Omental fat pad (tissue), 4 donors: ENCODE results near the gene MON1A. TPM values are rescaled to one million over a fixed set of nuclear protein-coding genes. Genes with fewer than 3 reads are reported as not detected.

Experiments used
- ATAC-seq: fragments of 150-250 bp; one replicate; pipeline ENCODE4 v1.9.1; 2016; ENCODE audit warnings: mild to moderate bottlenecking, moderate library complexity; ENCODE audit not compliant: low FRiP score
- DNase-seq: peaks from one replicate; pipeline ENCODE4 v3.0.0-alpha.2; 2019; ENCODE audit warnings: low spot score
- total RNA-seq, 4 donors: library from RNA; depleted of rRNA; stranded (reverse); fragments of >200 nt; gene quantifications; one replicate each; pipeline ENCODE4 v1.1.0, GENCODE V29; 2016
- TF ChIP-seq, protein P1 (sequence below), 3 donors: fragments of 450-650 bp; IDR thresholded peaks; one replicate each; pipeline ENCODE4 v1.5.1; 2016 to 2017; ENCODE audit warnings: antibody characterized with exemption in 3 of 3, mild to moderate bottlenecking in 3 of 3, moderate library complexity in 2 of 3

The MON1A gene
- total RNA-seq, 4 donors from 2014 or later: 7.1 to 16.6 (median 10.5) TPM

DNA sequence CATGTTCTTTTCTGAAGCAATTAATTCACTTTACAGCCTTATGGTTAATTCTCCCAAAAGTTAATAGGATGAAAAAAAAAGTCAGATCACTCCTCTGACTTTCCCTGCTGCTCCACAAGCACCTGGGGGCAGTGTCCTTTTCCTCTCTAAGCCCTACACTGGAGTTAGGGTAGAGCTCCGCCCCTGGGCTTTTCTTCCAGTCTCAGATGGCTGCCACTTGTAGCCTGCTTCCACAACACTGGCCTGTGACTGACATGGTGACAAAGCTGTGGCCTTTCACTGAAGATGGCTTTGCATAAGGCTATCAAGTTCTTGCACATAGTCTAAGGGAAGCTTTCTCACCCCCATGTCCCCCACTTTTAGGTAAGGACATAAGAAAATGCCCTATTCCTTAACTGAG, 1.3 kb upstream of the MON1A start:
- ATAC-seq: no peak
- no peak for DNase-seq
- TF ChIP-seq, protein P1, sequence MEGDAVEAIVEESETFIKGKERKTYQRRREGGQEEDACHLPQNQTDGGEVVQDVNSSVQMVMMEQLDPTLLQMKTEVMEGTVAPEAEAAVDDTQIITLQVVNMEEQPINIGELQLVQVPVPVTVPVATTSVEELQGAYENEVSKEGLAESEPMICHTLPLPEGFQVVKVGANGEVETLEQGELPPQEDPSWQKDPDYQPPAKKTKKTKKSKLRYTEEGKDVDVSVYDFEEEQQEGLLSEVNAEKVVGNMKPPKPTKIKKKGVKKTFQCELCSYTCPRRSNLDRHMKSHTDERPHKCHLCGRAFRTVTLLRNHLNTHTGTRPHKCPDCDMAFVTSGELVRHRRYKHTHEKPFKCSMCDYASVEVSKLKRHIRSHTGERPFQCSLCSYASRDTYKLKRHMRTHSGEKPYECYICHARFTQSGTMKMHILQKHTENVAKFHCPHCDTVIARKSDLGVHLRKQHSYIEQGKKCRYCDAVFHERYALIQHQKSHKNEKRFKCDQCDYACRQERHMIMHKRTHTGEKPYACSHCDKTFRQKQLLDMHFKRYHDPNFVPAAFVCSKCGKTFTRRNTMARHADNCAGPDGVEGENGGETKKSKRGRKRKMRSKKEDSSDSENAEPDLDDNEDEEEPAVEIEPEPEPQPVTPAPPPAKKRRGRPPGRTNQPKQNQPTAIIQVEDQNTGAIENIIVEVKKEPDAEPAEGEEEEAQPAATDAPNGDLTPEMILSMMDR (IDR thresholded peaks at IDR 0.05): no peak

DNA sequence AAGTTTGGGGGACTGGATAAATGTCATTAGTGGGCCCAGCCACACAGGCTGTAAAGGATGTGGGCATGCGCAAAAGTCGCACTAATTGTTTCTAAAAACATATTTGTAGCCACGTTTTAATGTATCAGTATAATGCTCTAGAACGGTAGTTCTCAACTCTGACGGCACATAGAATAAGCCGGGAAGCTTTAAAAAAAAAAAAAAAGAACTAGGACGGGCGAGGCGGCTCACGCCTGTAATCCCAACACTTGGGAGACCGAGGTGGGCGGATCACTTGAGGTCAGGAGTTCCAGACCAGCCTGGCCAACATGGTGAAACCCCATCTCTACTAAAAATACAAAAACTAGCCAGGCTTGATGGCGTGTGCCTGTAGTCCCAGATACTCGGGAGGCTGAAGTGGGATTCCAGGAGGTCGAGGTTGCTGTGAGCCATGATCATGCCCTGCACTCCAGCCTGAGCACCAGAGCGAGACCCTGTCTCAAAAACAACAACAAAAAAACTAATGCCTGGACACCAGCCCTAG, 618 bp upstream of the MON1A start:
- no peak for DNase-seq
- TF ChIP-seq, protein P1 (IDR thresholded peaks at IDR 0.05): no peak
- ATAC-seq: no peak

DNA sequence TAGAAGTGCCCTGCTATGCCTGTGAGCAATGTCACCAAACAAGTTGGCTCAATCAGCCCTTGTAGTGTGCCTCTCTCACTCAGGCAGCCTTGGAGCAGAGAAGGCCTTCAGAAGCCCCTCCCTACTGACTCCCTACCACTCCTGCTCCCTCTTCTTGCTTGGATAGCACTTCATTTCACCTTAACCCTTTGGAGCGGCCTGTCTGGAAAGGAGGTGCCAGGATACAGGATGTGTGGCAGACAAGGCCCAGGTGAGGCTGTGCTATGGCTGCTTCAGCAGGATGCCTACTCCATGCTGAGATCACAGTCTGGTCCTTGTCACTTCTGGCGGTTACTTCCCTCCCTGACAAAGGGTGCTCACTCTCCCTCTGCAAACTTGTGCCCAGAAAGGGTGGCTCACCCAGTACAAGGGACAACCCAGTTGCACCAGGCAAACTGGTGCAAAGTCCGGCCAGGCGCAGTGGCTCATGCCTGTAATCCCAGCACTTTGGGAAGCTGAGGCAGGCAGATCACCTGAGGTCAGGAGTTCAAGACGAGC, 1.1 kb downstream of the MON1A start:
- no peak for DNase-seq
- no peak for ATAC-seq
- TF ChIP-seq, protein P1 (IDR thresholded peaks at IDR 0.05): no peak

DNA sequence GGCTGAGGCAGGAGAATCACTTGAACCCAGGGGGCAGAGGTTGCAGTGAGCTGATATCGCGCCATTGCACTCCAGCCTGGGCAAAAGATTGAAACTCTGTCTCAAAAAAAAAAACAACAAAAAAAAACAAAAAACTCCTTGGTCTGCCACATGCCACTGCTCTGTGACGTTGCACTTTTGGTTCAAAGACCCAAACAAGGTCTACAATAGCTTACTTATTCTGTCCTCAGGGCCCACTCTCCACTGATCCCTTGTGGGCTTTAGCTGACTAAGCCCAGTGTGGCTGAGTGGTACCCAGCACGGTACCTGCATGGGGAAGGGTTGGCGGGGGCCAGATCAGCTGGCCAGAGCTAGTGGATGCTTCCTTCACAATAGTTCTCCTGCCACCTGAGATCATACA, 1.8 kb downstream of the MON1A start:
- TF ChIP-seq, protein P1 (IDR thresholded peaks at IDR 0.05): no peak
- DNase-seq (no peak), ATAC-seq (no peak)

DNA sequence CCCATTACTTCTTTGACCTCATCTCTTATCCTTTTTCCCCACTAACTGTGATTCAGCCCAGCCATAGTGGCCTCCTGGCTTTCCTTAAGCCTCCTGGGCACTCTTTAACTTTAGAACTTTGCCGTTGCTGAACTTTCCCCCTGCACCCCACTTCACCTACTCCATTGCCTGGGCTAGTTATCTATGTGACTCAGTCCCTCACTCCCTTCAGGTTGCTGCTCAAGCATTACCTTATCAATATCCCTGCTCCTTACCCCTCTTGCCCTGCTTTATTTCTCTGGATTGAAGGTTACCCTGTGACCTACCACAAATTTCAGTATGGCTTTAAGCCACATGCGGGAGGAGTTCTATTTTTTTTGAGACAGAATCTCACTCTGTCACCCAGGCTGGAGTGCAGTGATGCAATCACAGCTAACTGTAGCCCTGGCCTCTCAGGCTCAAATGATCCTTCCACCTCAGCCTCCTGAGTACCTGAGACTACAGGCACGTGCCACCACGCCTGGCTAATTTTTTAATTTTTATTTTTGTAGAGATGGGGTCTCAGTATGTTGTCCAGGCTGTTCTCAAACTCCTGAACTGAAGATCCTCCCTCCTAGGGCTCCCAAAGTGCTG, 3.4 kb downstream of the MON1A start:
- TF ChIP-seq, protein P1 (IDR thresholded peaks at IDR 0.05): no peak
- ATAC-seq (no peak), DNase-seq (no peak)

DNA sequence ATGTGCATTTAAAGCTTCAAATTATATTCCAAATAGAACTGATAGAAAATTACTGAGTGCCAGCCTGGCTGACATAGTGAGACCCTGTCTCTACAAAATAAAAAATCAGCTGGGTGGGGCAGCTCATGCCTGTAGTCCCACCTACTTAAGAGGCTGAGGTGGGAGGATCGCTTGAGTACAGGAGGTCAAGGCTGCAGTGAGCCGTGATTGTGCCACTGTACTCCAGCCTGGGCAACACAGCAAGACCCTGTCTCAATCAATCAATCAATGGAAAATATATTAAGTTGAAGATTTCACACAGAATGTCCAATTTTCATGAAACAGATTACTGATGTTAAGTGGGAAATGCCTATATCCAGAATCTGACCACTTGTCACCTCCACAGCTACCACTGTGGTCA, 4.1 kb downstream of the MON1A start:
- DNase-seq: no peak

More for the DNA sequence above, 4.1 kb downstream of the MON1A start:
- no peak for ATAC-seq
- TF ChIP-seq, protein P1 (IDR thresholded peaks at IDR 0.05): no peak
